Cardiac fibroblast (primary cell): Measurements from ENCODE around the gene ADRB1.
A peak's percentile ranks its signal among the peaks of the same experiment; 100 is the strongest.

Experiments used
- DNase-seq, 2 donors: peaks; one replicate each; pipeline versions ENCODE4 v3.0.0 to v3.0.0-alpha.2; 2010; ENCODE audit warnings: low read depth in 2 of 2
- H3K4me3 ChIP-seq, 2 donors: replicated peaks in 1 of 2; 1 replicate in 1 of 2; 2 replicates in 1 of 2; pipeline ENCODE4 v1.5.1; 2011; ENCODE audit warnings: low read depth in 2 of 2, low read length in 2 of 2, mild to moderate bottlenecking in 2 of 2, moderate library complexity in 1 of 2
- TF ChIP-seq, protein P1 (sequence below): IDR thresholded peaks from one replicate; pipeline ENCODE4 v1.5.1; 2011; ENCODE audit warnings: low read depth, mild to moderate bottlenecking, low read length, inconsistent platforms

ADRB1 gene

DNA sequence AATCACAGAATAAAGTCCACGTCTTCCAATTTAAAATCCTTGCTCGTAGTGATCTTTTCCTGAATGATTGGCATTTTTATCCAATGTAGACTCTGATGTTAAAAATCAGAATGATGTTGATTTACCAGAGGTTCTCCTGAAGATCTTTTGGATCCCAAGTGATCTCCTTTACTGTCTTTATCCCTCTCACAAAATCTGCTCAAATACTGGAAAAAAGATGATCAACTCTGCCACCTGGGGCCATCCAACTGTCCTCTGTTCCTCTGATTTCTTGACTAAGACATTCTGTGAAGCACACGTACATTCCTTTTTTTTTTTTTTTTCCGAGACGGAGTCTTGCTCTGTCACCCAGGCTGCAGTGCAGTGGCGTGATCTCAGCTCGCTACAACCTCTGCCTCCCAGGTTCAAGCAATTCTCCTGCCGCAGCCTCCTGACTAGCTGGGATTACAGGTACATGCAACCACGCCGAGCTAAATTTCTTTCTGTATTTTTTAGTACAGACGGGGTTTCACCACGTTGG lies 18.0 kb upstream of the ADRB1 start:
- TF ChIP-seq, protein P1, sequence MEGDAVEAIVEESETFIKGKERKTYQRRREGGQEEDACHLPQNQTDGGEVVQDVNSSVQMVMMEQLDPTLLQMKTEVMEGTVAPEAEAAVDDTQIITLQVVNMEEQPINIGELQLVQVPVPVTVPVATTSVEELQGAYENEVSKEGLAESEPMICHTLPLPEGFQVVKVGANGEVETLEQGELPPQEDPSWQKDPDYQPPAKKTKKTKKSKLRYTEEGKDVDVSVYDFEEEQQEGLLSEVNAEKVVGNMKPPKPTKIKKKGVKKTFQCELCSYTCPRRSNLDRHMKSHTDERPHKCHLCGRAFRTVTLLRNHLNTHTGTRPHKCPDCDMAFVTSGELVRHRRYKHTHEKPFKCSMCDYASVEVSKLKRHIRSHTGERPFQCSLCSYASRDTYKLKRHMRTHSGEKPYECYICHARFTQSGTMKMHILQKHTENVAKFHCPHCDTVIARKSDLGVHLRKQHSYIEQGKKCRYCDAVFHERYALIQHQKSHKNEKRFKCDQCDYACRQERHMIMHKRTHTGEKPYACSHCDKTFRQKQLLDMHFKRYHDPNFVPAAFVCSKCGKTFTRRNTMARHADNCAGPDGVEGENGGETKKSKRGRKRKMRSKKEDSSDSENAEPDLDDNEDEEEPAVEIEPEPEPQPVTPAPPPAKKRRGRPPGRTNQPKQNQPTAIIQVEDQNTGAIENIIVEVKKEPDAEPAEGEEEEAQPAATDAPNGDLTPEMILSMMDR, result no peak
- H3K4me3 ChIP-seq, result no peak overlapping the region

DNA sequence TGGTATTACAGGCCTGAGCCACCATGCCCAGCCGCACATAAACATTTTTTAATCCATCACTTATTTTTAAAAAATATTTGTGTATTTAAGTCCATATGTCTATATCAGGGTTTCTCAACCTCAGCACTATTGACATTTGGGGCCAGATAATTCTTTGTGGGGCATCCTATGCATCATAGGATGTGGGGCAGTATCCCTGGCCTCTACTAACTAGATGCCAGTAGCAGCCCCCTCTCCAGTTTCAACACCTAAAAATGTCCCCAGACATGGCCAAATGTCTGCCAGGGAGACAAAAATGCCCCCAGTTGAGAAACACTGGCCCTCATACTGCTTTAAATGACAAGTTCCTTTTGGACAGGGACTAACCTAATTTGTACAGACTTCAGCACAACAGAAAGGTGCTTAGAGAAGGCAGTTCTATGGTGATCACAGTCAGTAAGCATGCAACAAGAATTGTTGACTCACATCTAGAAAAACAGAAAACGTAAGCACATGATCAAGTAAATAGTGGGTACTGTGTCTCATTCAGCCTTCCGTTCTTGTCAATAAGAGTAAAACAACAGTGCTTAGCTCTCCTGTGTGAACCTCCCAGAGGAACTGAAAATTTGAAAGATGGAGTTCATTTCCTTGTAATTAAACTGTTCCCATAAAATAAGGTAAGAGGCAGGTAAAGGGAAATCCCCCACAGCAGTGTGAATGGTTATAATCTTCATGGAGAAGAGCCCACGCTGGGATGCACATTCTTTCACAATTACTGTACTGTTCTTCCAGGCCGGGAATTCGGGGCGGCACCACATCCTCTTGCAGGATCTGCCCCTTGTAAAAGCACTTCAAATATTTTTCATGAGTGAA lies 17.3 kb upstream of the ADRB1 start:
- peak; percentile 58 to 71 for DNase-seq
- no peak overlapping the region for H3K4me3 ChIP-seq
- TF ChIP-seq, protein P1, result no peak

More for the DNA sequence above, 18.0 kb upstream of the ADRB1 start:
- DNase-seq, result no peak

DNA sequence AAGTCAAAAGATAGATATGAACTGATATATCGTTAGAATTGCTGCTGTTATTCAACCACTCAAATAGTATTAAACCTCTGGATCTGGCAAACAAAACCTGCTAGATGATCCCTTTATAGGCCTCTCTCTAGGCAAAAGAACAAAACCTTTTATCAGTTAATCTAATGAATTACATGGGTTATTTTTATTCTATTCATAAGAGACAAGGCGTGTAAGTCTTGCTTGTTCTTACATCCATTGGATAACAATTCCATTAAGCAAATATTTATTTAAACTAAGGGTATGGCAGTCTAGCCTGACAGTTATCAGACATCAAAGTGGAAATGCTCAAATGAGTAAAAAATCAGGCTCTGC lies 16.6 kb upstream of the ADRB1 start:
- no peak for DNase-seq
- H3K4me3 ChIP-seq, result no peak overlapping the region
- TF ChIP-seq, protein P1, result no peak

DNA sequence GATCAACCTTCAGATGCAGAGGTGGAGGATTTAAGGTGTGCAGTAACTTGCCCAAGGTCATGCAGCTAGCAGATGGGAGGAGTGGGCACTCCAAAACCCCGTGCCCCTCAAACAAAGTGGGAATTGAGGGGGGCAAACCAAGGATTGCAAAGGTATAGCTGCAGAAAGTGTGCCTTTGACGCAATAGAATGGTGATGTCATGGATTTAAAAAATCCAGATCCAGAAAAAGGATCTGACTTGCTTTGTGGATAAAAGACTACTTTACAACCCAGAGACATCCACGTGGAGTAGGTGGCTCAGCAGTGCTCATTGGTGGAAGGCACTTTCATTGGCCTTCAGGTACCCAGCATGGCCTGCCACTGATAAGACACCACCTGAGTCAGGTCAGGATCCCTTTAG lies 15.7 kb upstream of the ADRB1 start:
- TF ChIP-seq, protein P1, result no peak
- DNase-seq, result no peak
- H3K4me3 ChIP-seq, result no peak overlapping the region

DNA sequence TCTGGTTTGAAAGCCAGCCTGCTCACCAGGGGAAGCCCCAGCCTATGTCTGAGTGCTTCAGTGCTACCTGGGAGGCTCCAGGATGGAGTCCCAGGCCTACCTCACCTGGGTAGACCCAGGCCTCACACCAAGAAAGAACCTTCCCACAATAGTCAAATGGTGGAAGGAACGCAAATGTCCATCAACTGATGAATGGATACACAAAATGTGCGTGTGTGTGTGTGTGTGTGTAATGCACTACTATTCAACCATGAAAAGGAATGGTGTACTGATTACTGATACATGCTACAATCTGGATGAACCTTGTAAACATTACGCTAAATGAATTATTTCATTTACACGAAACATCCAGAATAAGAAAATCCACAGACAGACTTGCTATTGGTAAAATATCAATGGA lies 15.2 kb upstream of the ADRB1 start:
- DNase-seq, result no peak
- TF ChIP-seq, protein P1, result no peak
- no peak overlapping the region for H3K4me3 ChIP-seq

DNA sequence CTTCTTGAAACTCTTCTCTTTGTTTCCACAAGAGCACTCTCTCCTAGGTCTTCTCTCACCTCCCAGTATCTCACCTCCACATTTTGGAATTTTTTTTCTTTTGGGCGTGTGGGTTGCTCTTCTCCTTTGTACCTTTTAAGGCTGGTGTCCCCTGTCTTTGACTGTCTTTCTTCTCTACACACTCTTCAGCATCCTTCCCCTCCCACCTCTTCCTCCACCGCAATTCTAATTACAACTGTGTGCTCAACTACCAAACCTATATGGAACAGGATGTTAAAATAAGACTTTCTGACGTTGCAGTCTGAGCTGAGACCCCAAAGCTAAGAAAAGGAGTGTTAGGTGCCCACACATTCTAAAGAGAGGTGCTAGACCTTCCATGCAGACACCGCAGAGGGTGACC lies 14.0 kb upstream of the ADRB1 start:
- TF ChIP-seq, protein P1, result no peak
- DNase-seq, result no peak
- H3K4me3 ChIP-seq, result no peak overlapping the region

DNA sequence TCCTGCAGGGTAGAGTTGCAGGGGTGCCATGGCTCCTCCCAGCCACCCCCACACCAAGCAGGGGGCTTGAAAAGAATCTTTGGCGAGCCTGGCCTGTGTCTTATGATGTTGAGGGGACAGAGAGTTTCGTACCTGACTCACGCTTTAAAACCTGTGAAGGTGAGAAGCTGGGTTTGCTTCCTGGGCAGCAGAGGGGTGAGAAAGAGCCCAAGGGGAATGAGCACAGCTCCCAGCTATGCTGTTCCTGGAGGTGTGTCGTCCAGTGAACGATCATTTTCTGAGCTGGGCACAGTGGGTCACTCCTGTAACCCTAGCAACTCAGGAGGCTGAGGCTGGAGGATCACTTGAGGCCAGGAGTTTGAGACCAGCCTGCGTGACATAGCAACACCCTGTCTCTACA lies 13.5 kb upstream of the ADRB1 start:
- TF ChIP-seq, protein P1, result no peak
- no peak overlapping the region for H3K4me3 ChIP-seq
- DNase-seq, result no peak
